Heart left ventricle (tissue), 13 donors: ENCODE measurements around the gene RFC3.

Experiments
- CTCF ChIP-seq, 12 donors: fragments of 200-600 bp; sonication (generic) in 4 of 12; IDR thresholded peaks; one replicate each; pipeline versions ENCODE4 v1.5.0 to v1.8.0; 2018 to 2022; ENCODE audit warnings: antibody characterized with exemption in 12 of 12, mild to moderate bottlenecking in 5 of 12
- POLR2A ChIP-seq, 2 donors: fragments of 450-650 bp; IDR thresholded peaks; one replicate each; pipeline ENCODE4 v1.6.1; 2017; ENCODE audit warnings: antibody characterized with exemption in 2 of 2, mild to moderate bottlenecking in 2 of 2, moderate library complexity in 2 of 2
- donor health status: ischemic (EF 13 %, LVEDD 7.1; RV severe dilation, severe dysfunction).
- donor health status: DM: no; HTN: yes; CAD: no.
- donor health status: DM: no; HTN: no; CAD: no.
- donor health status: ischemic (EF 25% LVEDD 6.9; RV normal size, moderate dysfunction).
- donor health status: ischemic (EF 25% LVEDD 5.7; RV mildly dilated, moderate dysfunction).
- donor health status: ischemic (EF 35%, LVEDD 5.7; RV mildly dilated, moderate dysfunction).
- donor health status: nonischemic (EF 11% LVEDD 7.7; RV severe dilation, severe dysfunction).
- donor health status: DM: yes; HTN: yes; CAD: no.
- donor health status: PGD.
- donor health status: ischemic (EF 29% LVEDD 5.4; RV normal size, mild dysfunction).
- donor health status: nonischemic (EF 23%, LVEDD 6.1; RV moderate dilation, normal function).

DNA sequence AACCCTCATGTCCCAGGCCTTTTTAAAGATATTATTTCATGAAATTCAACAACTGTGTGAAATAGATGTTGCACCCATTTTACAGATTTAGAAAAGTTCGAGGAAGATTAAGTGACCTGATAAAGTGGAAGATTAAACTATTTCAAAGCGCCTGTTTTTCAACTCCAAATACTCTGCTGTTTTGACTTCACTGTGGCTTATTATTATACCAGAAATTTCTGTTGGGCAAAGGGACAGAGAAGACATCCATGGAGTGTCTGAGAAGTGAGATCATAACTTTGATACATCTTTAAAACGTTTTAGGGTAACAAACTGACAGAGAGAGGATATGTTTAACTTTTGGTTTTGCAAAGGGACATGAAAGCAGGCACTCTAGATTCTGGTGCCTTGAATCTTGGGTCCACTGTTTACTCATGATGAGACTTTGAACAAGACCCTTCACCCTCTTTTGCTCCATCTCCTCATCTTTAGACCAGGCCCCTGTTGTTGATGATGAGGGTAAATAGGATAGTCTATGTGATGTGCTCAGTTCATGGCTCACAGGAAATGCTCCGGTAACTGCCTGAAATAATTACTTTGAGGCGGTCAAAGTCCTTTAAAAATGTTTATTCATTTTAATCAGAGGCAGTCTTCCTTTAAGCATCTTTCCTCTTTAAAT is 55.4 kb downstream of the RFC3 start:
- TF ChIP-seq CTCF (IDR thresholded peaks at IDR 0.05), result no peak
- no peak for TF ChIP-seq POLR2A (IDR thresholded peaks at IDR 0.05)
